ENCODE measurements around the gene TRIM17. TPM values are rescaled to one million over a fixed set of nuclear protein-coding genes. Genes with fewer than 3 reads are reported as not detected.

Gene TRIM17
- total RNA-seq, 2 donors from 2014 or later = 2.0 to 2.2 TPM

GRCh38 chr1:228420968-228421826, 4.5 kb upstream of the TRIM17 start:
- no peaks in the 10 kb centered on the region for H3K27me3 Mint-ChIP-seq
- H3K4me1 Mint-ChIP-seq (ENCODE audit: low read depth in 2 of 2) = peaks cover 0 to 7% of the 10 kb centered on the region in 2 donors
- H3K27ac Mint-ChIP-seq = no peak overlapping the region
- DNase-seq (ENCODE audit: low spot score) (no peak), ATAC-seq (no peak)
- H3K4me3 Mint-ChIP-seq = no peak overlapping the region
- no peaks in the 10 kb centered on the region for H3K36me3 Mint-ChIP-seq
- H3K9me3 Mint-ChIP-seq = no peaks in the 10 kb centered on the region

- Mint-ChIP-seq H3K36me3 (no peaks in the 10 kb centered on the region), H3K27me3 (peaks cover 0 to 7% of the 10 kb centered on the region in 2 donors), H3K27ac (peak overlapping the region in 1 of 2 donors; percentile 61), H3K9me3 (no peaks in the 10 kb centered on the region), H3K4me3 (peak overlapping the region; percentile 76), H3K4me1 (ENCODE audit: low read depth in 2 of 2) (peaks cover 9 to 16% of the 10 kb centered on the region in 2 donors)
- DNase-seq (ENCODE audit: low spot score) (no peak), ATAC-seq (no peak)
Measured at GRCh38 chr1:228417483-228418203, 982 bp upstream of the TRIM17 start.

- DNase-seq (ENCODE audit: low spot score) (no peak), ATAC-seq (no peak)
- Mint-ChIP-seq H3K9me3 (no peaks in the 10 kb centered on the region), H3K27me3 (peaks cover 0 to 7% of the 10 kb centered on the region in 2 donors), H3K36me3 (no peaks in the 10 kb centered on the region), H3K27ac (peak overlapping the region in 1 of 2 donors; percentile 61), H3K4me1 (ENCODE audit: low read depth in 2 of 2) (peaks cover 9 to 16% of the 10 kb centered on the region in 2 donors), H3K4me3 (peak overlapping the region; percentile 76)
Measured at GRCh38 chr1:228417061-228417460, 400 bp upstream of the TRIM17 start.

- Mint-ChIP-seq H3K27me3 (peaks cover 0 to 7% of the 10 kb centered on the region in 2 donors), H3K36me3 (no peaks in the 10 kb centered on the region), H3K4me3 (peak overlapping the region; percentile 76), H3K9me3 (no peaks in the 10 kb centered on the region), H3K27ac (peak overlapping the region in 1 of 2 donors; percentile 69), H3K4me1 (ENCODE audit: low read depth in 2 of 2) (peaks cover 9 to 16% of the 10 kb centered on the region in 2 donors)
- ATAC-seq = peak in 1 of 2 donors; percentile 13
- no peak for DNase-seq (ENCODE audit: low spot score)
Measured at GRCh38 chr1:228415853-228416216, 826 bp downstream of the TRIM17 start.

- no peak for ATAC-seq
- H3K27ac Mint-ChIP-seq = peak overlapping the region in 1 of 2 donors; percentile 69
- no peaks in the 10 kb centered on the region for H3K9me3 Mint-ChIP-seq
- peaks cover 0 to 7% of the 10 kb centered on the region in 2 donors for H3K27me3 Mint-ChIP-seq
- no peak for DNase-seq (ENCODE audit: low spot score)
- peak overlapping the region; percentile 76 for H3K4me3 Mint-ChIP-seq
- H3K4me1 Mint-ChIP-seq (ENCODE audit: low read depth in 2 of 2) = peaks cover 9 to 16% of the 10 kb centered on the region in 2 donors
- no peaks in the 10 kb centered on the region for H3K36me3 Mint-ChIP-seq
Measured at GRCh38 chr1:228415221-228415620, 1.4 kb downstream of the TRIM17 start.

GRCh38 chr1:228414511-228415211, 2.0 kb downstream of the TRIM17 start:
- peak overlapping the region; percentile 76 for H3K4me3 Mint-ChIP-seq
- DNase-seq (ENCODE audit: low spot score) = no peak

GRCh38 chr1:228413241-228414010, 3.2 kb downstream of the TRIM17 start:
- peaks cover 11 to 20% of the 10 kb centered on the region in 2 donors for H3K4me1 Mint-ChIP-seq (ENCODE audit: low read depth in 2 of 2)
- peaks cover 0 to 7% of the 10 kb centered on the region in 2 donors for H3K27me3 Mint-ChIP-seq
- H3K4me3 Mint-ChIP-seq = no peak overlapping the region
- no peak for ATAC-seq
- H3K36me3 Mint-ChIP-seq = no peaks in the 10 kb centered on the region
- H3K27ac Mint-ChIP-seq = no peak overlapping the region
- no peak for DNase-seq (ENCODE audit: low spot score)
- no peaks in the 10 kb centered on the region for H3K9me3 Mint-ChIP-seq

More at GRCh38 chr1:228414511-228415211, 2.0 kb downstream of the TRIM17 start:
- Mint-ChIP-seq H3K27me3 (peaks cover 0 to 7% of the 10 kb centered on the region in 2 donors), H3K27ac (no peak overlapping the region), H3K9me3 (no peaks in the 10 kb centered on the region), H3K4me1 (ENCODE audit: low read depth in 2 of 2) (peaks cover 9 to 16% of the 10 kb centered on the region in 2 donors), H3K36me3 (no peaks in the 10 kb centered on the region)
- ATAC-seq = no peak

GRCh38 chr1:228411548-228412430, 4.9 kb downstream of the TRIM17 start:
- H3K4me3 Mint-ChIP-seq = no peak overlapping the region
- no peak overlapping the region for H3K27ac Mint-ChIP-seq
- peaks cover 0 to 7% of the 10 kb centered on the region in 2 donors for H3K27me3 Mint-ChIP-seq
- ATAC-seq = no peak
- no peaks in the 10 kb centered on the region for H3K9me3 Mint-ChIP-seq
- peaks cover 17% of the 10 kb centered on the region in 2 donors for H3K4me1 Mint-ChIP-seq (ENCODE audit: low read depth in 2 of 2)
- DNase-seq (ENCODE audit: low spot score) = no peak
- H3K36me3 Mint-ChIP-seq = no peaks in the 10 kb centered on the region

GRCh38 chr1:228411121-228411520, 5.5 kb downstream of the TRIM17 start:
- H3K9me3 Mint-ChIP-seq = no peaks in the 10 kb centered on the region
- no peak overlapping the region for H3K27ac Mint-ChIP-seq
- peaks cover 17 to 18% of the 10 kb centered on the region in 2 donors for H3K4me1 Mint-ChIP-seq (ENCODE audit: low read depth in 2 of 2)
- no peak overlapping the region for H3K4me3 Mint-ChIP-seq
- peaks cover 0 to 7% of the 10 kb centered on the region in 2 donors for H3K27me3 Mint-ChIP-seq
- no peaks in the 10 kb centered on the region for H3K36me3 Mint-ChIP-seq
- ATAC-seq = no peak
- no peak for DNase-seq (ENCODE audit: low spot score)

- Mint-ChIP-seq H3K27ac (no peak overlapping the region), H3K9me3 (no peaks in the 10 kb centered on the region), H3K36me3 (no peaks in the 10 kb centered on the region), H3K4me1 (ENCODE audit: low read depth in 2 of 2) (peaks cover 15 to 16% of the 10 kb centered on the region in 2 donors), H3K27me3 (peaks cover 0 to 5% of the 10 kb centered on the region in 2 donors), H3K4me3 (no peak overlapping the region)
- DNase-seq (ENCODE audit: low spot score) (no peak), ATAC-seq (no peak)
Measured at GRCh38 chr1:228410671-228411070, 6.0 kb downstream of the TRIM17 start.

- ATAC-seq = no peak
- Mint-ChIP-seq H3K4me3 (no peak overlapping the region), H3K27ac (no peak overlapping the region)
Measured at GRCh38 chr1:228410015-228410414, 6.6 kb downstream of the TRIM17 start.

More at GRCh38 chr1:228410015-228410414, 6.6 kb downstream of the TRIM17 start:
- no peak for DNase-seq (ENCODE audit: low spot score)
- peaks cover 14 to 16% of the 10 kb centered on the region in 2 donors for H3K4me1 Mint-ChIP-seq (ENCODE audit: low read depth in 2 of 2)
- H3K36me3 Mint-ChIP-seq = peaks cover 2% of the 10 kb centered on the region
- H3K9me3 Mint-ChIP-seq = no peaks in the 10 kb centered on the region
- H3K27me3 Mint-ChIP-seq = no peaks in the 10 kb centered on the region

All from natural killer cell treated with Interleukin-12 subunit alpha and Interleukin-12 subunit beta and Interleukin-15 and Interleukin-18, amount 100 ng/mL, for 72 hours (primary cell).